AG09309 (cell line): Measurements from ENCODE around the gene CLINT1.

ENCODE experiments used
- DNase-seq: peaks from one replicate; pipeline ENCODE4 v3.0.0-alpha.2; 2010; ENCODE audit warnings: low read depth
- H3K4me3 ChIP-seq: 2 replicates; pipeline ENCODE4 v1.5.1; 2011; ENCODE audit warnings: mild to moderate bottlenecking, low read depth, low read length, moderate library complexity; ENCODE audit not compliant: control insufficient read depth
- TF ChIP-seq, protein P1 (sequence below): IDR thresholded peaks from 2 replicates; pipeline ENCODE4 v1.5.1; 2011; ENCODE audit warnings: mild to moderate bottlenecking, low read depth, low read length, inconsistent platforms; ENCODE audit not compliant: insufficient read depth, control insufficient read depth; ENCODE audit errors: missing control alignments

CLINT1 gene

GRCh38 chr5:157812086-157812485, 46.9 kb downstream of the CLINT1 start:
- DNase-seq, result no peak
- H3K4me3 ChIP-seq, result no peak overlapping the region
- TF ChIP-seq, protein P1, sequence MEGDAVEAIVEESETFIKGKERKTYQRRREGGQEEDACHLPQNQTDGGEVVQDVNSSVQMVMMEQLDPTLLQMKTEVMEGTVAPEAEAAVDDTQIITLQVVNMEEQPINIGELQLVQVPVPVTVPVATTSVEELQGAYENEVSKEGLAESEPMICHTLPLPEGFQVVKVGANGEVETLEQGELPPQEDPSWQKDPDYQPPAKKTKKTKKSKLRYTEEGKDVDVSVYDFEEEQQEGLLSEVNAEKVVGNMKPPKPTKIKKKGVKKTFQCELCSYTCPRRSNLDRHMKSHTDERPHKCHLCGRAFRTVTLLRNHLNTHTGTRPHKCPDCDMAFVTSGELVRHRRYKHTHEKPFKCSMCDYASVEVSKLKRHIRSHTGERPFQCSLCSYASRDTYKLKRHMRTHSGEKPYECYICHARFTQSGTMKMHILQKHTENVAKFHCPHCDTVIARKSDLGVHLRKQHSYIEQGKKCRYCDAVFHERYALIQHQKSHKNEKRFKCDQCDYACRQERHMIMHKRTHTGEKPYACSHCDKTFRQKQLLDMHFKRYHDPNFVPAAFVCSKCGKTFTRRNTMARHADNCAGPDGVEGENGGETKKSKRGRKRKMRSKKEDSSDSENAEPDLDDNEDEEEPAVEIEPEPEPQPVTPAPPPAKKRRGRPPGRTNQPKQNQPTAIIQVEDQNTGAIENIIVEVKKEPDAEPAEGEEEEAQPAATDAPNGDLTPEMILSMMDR, result no peak

DNA sequence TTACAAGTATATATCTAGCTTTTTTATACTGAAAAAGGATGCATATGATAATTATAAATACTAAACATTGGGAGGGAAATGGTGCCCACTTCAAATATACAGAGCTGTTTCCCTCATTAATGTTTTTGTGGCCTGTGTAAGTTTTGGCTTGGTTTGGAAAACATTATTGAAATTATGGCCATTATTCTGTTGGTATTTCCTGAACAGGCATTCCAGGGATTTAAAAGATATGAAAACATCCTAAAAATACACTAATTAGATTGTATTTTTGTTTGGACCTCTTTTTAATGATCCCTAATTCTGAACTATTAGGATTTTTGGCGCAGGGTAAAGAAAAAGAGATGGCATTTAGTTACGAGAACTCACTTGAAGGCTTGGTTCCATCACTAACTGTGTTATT, 50.9 kb downstream of the CLINT1 start:
- DNase-seq, result no peak
- H3K4me3 ChIP-seq, result no peak overlapping the region
- TF ChIP-seq, protein P1, result no peak

GRCh38 chr5:157802736-157803135, 56.2 kb downstream of the CLINT1 start:
- H3K4me3 ChIP-seq, result no peak overlapping the region
- DNase-seq, result no peak
- TF ChIP-seq, protein P1, result no peak

DNA sequence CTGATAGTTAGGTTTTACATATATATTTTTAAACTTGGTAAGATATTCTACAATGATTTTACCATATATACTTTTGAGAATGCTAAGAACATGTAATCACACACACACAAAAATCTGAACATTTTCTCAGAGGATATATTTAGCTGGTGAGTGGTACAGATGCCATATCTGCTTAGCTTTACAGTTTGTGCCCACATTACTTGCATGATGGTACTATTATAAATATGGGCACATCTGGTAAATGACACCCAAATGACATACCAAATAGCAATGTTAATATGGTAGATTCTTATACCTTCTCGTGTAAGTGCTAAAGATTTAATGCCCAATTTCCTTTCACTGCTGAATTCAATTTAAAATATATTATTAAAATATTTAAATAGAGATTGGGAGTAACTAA, 58.8 kb downstream of the CLINT1 start:
- H3K4me3 ChIP-seq, result no peak overlapping the region
- no peak for DNase-seq
- TF ChIP-seq, protein P1, result no peak

- no peak overlapping the region for H3K4me3 ChIP-seq
- TF ChIP-seq, protein P1, result no peak
- DNase-seq, result no peak
Measured at GRCh38 chr5:157799578-157799977, 59.4 kb downstream of the CLINT1 start.

DNA sequence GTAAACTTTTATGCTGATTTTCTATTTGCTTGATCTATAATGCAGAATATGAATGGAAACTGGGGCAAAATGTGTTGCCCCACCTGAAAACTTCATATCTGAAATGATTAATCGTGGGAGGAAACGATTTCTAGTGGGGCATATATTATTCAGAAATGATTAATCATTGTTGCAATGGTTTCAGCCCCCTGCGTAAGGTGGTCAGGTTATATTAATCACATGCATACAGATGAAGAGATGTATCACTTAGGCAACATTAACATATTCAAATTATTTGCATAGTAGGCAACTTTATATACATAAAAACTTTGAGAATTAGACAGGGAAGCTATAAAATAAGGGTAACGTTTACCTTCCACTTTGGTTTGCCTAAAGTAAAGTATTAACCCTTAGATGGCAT, 65.6 kb downstream of the CLINT1 start:
- TF ChIP-seq, protein P1, result no peak
- H3K4me3 ChIP-seq, result no peak overlapping the region
- DNase-seq, result no peak

DNA sequence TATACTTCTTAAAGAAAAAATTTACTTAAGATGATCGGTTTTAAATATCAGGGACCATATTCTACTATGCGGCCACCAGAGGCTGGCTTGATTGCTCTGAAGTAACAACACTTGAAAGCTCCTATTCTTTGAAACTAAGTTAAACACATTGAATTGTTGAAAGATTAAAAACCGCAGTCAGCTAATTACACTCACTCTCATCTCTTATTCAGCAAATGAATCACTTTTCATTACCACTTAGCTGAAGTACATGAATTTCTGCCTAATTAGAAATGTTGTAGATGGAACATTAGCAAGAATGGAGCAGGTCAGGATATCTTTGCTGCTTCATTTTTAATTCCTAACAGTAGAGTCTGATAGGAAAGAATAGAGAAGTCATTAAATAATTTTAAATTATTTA, 73.1 kb downstream of the CLINT1 start:
- TF ChIP-seq, protein P1, result no peak
- no peak overlapping the region for H3K4me3 ChIP-seq
- DNase-seq, result no peak
